HepG2 (cell line): ENCODE results near the gene FSCN2. TPM values are rescaled to one million over a fixed set of nuclear protein-coding genes. Genes with fewer than 3 reads are reported as not detected.

ENCODE experiments used
- ATAC-seq: fragments of 200-7000 bp; cut with Tn5 transposase; 3 replicates; pipeline ENCODE4 v1.9.1; 2020; ENCODE audit warnings: mild to moderate bottlenecking, moderate library complexity
- BruUV-seq: library from RNA; stranded (reverse); fragments of 400-500 nt; replicated peaks from 2 replicates; lab custom pipeline; 2021; lab: Mats Ljungman, UMichigan
- CTCF ChIA-PET: fragments of 300-600 bp; formaldehyde crosslinking; extraction: SDS; loops from one replicate; lab custom pipeline; 2021; ENCODE audit warnings: low total read pairs, inconsistent platforms, low intra/inter-chr PET ratio; lab: Yijun Ruan, JAX
- POLR2A ChIA-PET: fragments of 350-600 bp; sonication (Branson Sonifier 250); formaldehyde crosslinking; loops from one replicate; lab custom pipeline; 2020; ENCODE audit warnings: antibody characterized with exemption, inconsistent platforms; lab: Yijun Ruan, JAX
- DNase-seq: peaks from one replicate; pipeline ENCODE4 v3.0.0-alpha.2; 2015; ENCODE audit warnings: low spot score
- FAIRE-seq: peaks from 3 replicates; lab custom pipeline; 2011; peaks lifted over from hg19 to GRCh38; lab: Jason Lieb, UNC
- H2AFZ ChIP-seq: one replicate; pipeline ENCODE4 v1.6.1; 2011; ENCODE audit warnings: low read length, inconsistent platforms
- H3K27ac ChIP-seq: fragments of 300-600 bp; 3 replicates; pipeline ENCODE4 v1.8.0; 2011; ENCODE audit warnings: mixed run types, mild to moderate bottlenecking, mixed read lengths, low read length, inconsistent platforms; ENCODE audit not compliant: insufficient read depth; ENCODE audit errors: extremely low read length
- H3K27me3 ChIP-seq, 2 experiments: fragments of 200-600 bp in 1 of 2; 2 replicates in 1 of 2; 3 replicates in 1 of 2; pipeline versions ENCODE4 v1.6.0 to v1.8.0; 2011; ENCODE audit warnings: low read length in 2 of 2, mild to moderate bottlenecking in 2 of 2, moderate library complexity in 2 of 2, inconsistent platforms in 1 of 2; ENCODE audit not compliant: insufficient read depth in 2 of 2, control insufficient read depth in 1 of 2
- H3K36me3 ChIP-seq, 2 experiments: fragments of 200-600 bp in 1 of 2; replicated peaks in 1 of 2; 2 replicates in 1 of 2; 3 replicates in 1 of 2; pipeline versions ENCODE4 v1.5.1 to v1.8.0; 2011; ENCODE audit warnings: low read length in 2 of 2, inconsistent platforms in 1 of 2; ENCODE audit not compliant: insufficient read depth in 2 of 2, control insufficient read depth in 1 of 2
- H3K4me1 ChIP-seq: 2 replicates; pipeline ENCODE4 v1.5.1; 2012; ENCODE audit warnings: low read length, inconsistent platforms; ENCODE audit not compliant: insufficient read depth
- H3K4me2 ChIP-seq: 2 replicates; pipeline ENCODE4 v1.6.0; 2011; ENCODE audit warnings: low read depth, low read length, inconsistent platforms
- H3K4me3 ChIP-seq, 3 experiments: fragments of 200-600 bp in 1 of 3; sonication (generic), shearing (Covaris generic) in 1 of 3; replicated peaks in 1 of 3; 2 replicates each; pipeline ENCODE4 v1.5.1; 2011 to 2016; ENCODE audit warnings: low read length in 3 of 3, inconsistent platforms in 2 of 3, low read depth in 2 of 3, mild to moderate bottlenecking in 2 of 3, control low read depth in 1 of 3, mixed read lengths in 1 of 3; ENCODE audit not compliant: insufficient read depth in 1 of 3
- H3K79me2 ChIP-seq: one replicate; pipeline ENCODE4 v1.6.1; 2011; ENCODE audit warnings: low read length, inconsistent platforms; ENCODE audit not compliant: insufficient read depth
- H3K9ac ChIP-seq: 2 replicates; pipeline ENCODE4 v1.6.0; 2011; ENCODE audit warnings: mild to moderate bottlenecking, low read depth, low read length, inconsistent platforms; ENCODE audit not compliant: insufficient read depth
- H3K9me3 ChIP-seq: 2 replicates; pipeline ENCODE4 v1.5.1; 2012; ENCODE audit warnings: mild to moderate bottlenecking, low read length
- H4K20me1 ChIP-seq: 2 replicates; pipeline ENCODE4 v1.6.0; 2011; ENCODE audit warnings: inconsistent platforms, mild to moderate bottlenecking, low read length, moderate library complexity; ENCODE audit not compliant: insufficient read depth
- CHCHD3 ChIP-seq: sonication (generic); formaldehyde crosslinking; IDR thresholded peaks from 2 replicates; pipeline ENCODE4 v1.8.0; 2022; ENCODE audit warnings: mild to moderate bottlenecking, missing genetic modification reagents, moderate library complexity
- FOXC1 ChIP-seq: sonication (generic); formaldehyde crosslinking; IDR thresholded peaks from 2 replicates; pipeline ENCODE4 v1.8.0; 2022; ENCODE audit warnings: mild to moderate bottlenecking, missing genetic modification reagents, borderline replicate concordance
- HNRNPL ChIP-seq: fragments of 200-400 bp; formaldehyde crosslinking; IDR thresholded peaks from 2 replicates; pipeline ENCODE4 v1.6.1; 2017; ENCODE audit warnings: mild to moderate bottlenecking, low read depth, low read length
- KLF16 ChIP-seq, 2 experiments: sonication (generic) in 1 of 2; formaldehyde crosslinking in 1 of 2; IDR thresholded peaks; 2 replicates each; pipeline versions ENCODE4 v1.6.1 to v1.8.0; 2016 to 2023; ENCODE audit warnings: missing genetic modification reagents in 2 of 2, missing compliant biosample characterization in 1 of 2
- MXI1 ChIP-seq: IDR thresholded peaks from 3 replicates; pipeline ENCODE4 v1.6.1; 2012; ENCODE audit warnings: low read depth, low read length, inconsistent platforms, borderline replicate concordance
- MYC ChIP-seq: sonication (generic); formaldehyde crosslinking; IDR thresholded peaks from 2 replicates; pipeline ENCODE4 v1.9.0; 2021; ENCODE audit warnings: missing genetic modification reagents, borderline replicate concordance
- SAP130 ChIP-seq: IDR thresholded peaks from 2 replicates; pipeline ENCODE4 v1.6.1; 2016; ENCODE audit warnings: low read depth
- TGIF2 ChIP-seq: IDR thresholded peaks from 2 replicates; pipeline ENCODE4 v1.6.1; 2016; ENCODE audit warnings: control low read depth, missing compliant biosample characterization
- ZBTB38 ChIP-seq: sonication (generic); formaldehyde crosslinking; IDR thresholded peaks from 2 replicates; pipeline ENCODE4 v1.5.1; 2020; ENCODE audit warnings: mild to moderate bottlenecking, missing genetic modification reagents
- ZFX ChIP-seq: sonication (generic); formaldehyde crosslinking; IDR thresholded peaks from 2 replicates; pipeline ENCODE4 v1.4.0; 2020; ENCODE audit warnings: mild to moderate bottlenecking, low read depth, missing genetic modification reagents, moderate library complexity
- ZNF20 ChIP-seq: sonication (generic); formaldehyde crosslinking; IDR thresholded peaks from 2 replicates; pipeline ENCODE4 v1.4.0; 2020; ENCODE audit warnings: mild to moderate bottlenecking, moderate library complexity, missing genetic modification reagents
- ZNF296 ChIP-seq: sonication (generic); formaldehyde crosslinking; conservative IDR thresholded peaks from 2 replicates; pipeline ENCODE4 v1.5.0; 2020; ENCODE audit warnings: mild to moderate bottlenecking, missing genetic modification reagents
- ZNF350 ChIP-seq: sonication (generic); formaldehyde crosslinking; IDR thresholded peaks from 2 replicates; pipeline ENCODE4 v1.4.0; 2020; ENCODE audit warnings: mild to moderate bottlenecking, low read depth, missing genetic modification reagents, borderline replicate concordance
- ZNF615 ChIP-seq: sonication (generic); formaldehyde crosslinking; IDR thresholded peaks from 2 replicates; pipeline ENCODE4 v1.5.0; 2020; ENCODE audit warnings: mild to moderate bottlenecking, missing genetic modification reagents, borderline replicate concordance
- ZNF687 ChIP-seq: sonication (generic); formaldehyde crosslinking; IDR thresholded peaks from 2 replicates; pipeline ENCODE4 v1.5.1; 2020; ENCODE audit warnings: mild to moderate bottlenecking, missing genetic modification reagents, moderate library complexity
- WGBS: methylation state at CpG from one replicate; pipeline ENCODE4 v1.1.6; 2017; ENCODE audit warnings: low lambda C conversion rate; 5-methylcytosine and 5-hydroxymethylcytosine counted together
- in situ Hi-C: cut with HindIII; loops from 2 replicates; pipeline ENCODE4 v1.10.0; 2017; ENCODE audit warnings: low pct_unique_long_range_greater_than_20kb; ENCODE audit not compliant: extremely low pct_ligation_motif_present
- intact Hi-C: fragments of 100-400 bp; cut with micrococcal nuclease; formaldehyde crosslinking; loops from one replicate; pipeline ENCODE4 v1.10.0; 2022; ENCODE audit not compliant: unreplicated experiment
- polyA plus RNA-seq, 8 experiments: library from polyadenylated mRNA; depleted of rRNA in 3 of 8; stranded (reverse) in 7 of 8; unstranded in 1 of 8; fragments of >200 nt; fragmentation: Illumina TruSeq in 4 of 8; extraction: Trizol in 4 of 8; gene quantifications; 2 replicates each; pipeline versions ENCODE4 v1.2.1 to v1.2.3, GENCODE V29; 2011 to 2016; ENCODE audit warnings: low read depth in 4 of 8, missing spikeins in 1 of 8, mixed read lengths in 1 of 8; ENCODE audit not compliant: insufficient read depth in 1 of 8
- total RNA-seq, 5 experiments: library from RNA; depleted of rRNA; stranded (reverse); fragments of >200 nt; fragmentation: Illumina TruSeq; extraction: Trizol; gene quantifications; 2 replicates each; pipeline ENCODE4 v1.2.3, GENCODE V29; 2016; ENCODE audit warnings: low read depth in 1 of 5
- TF ChIP-seq, protein P1 (sequence below): sonication (generic); formaldehyde crosslinking; IDR thresholded peaks from 2 replicates; pipeline ENCODE4 v1.5.0; 2020; ENCODE audit warnings: mild to moderate bottlenecking, missing genetic modification reagents, moderate library complexity
- TF ChIP-seq, protein P2 (sequence below): IDR thresholded peaks from 2 replicates; pipeline ENCODE4 v1.6.1; 2012; ENCODE audit warnings: inconsistent platforms

The FSCN2 gene
- total and polyA plus RNA-seq, 2 of the 13 experiments (the other 11 are each of a cell fraction or from before 2014, with no cell fraction given), result 0.09 TPM; not detected in 1

DNA sequence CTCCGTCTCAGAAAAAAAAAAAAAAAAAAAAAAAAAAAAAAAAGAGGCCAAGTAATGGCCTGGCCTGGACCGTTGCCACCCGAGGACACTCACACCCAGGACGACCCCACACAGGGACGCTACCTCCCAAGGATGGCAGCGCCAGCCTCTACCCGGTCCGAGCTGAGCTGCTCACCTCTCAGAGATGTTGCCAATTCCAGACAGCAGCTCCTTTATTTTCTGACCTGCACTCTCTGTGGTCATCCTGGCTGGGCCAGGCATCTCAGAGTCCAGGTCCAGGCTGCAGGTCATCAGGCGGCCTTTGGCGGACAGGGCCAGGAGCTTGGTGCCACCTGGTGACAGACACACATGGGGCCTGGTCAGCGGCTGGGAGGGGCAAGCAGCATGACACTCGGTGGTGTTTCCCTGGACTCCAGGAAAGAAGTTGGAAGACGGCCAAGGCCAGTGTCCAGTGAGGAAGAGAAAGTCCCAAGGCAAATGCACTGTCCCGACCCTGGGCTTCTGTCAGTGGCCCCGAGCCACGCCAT is 20.9 kb downstream of the FSCN2 start:
- WGBS, result 88% methylated on average over 16 of the region's 16 CpGs
- Histone ChIP-seq H3K4me1 (peaks cover 29% of the 10 kb centered on the region), H2AFZ (no peak overlapping the region), H3K79me2 (peaks cover 10% of the 10 kb centered on the region), H3K27me3 (no peaks in the 10 kb centered on the region; a peak in 1 of 5 replicates), H3K9ac (no peak overlapping the region), H3K36me3 (peaks cover 29 to 52% of the 10 kb centered on the region in 2 experiments), H3K4me2 (no peak overlapping the region), H3K27ac (no peak overlapping the region), H3K4me3 (no peak overlapping the region), H4K20me1 (peaks cover 4% of the 10 kb centered on the region; the same call in 1 of the 2 replicates), H3K9me3 (no peaks in the 10 kb centered on the region)
- FAIRE-seq, result no peak
- intact Hi-C loops (no loop called here), in situ Hi-C loops (no loop called here)
- no TSS peak for BruUV-seq
- CTCF ChIA-PET, result no interaction called here
- POLR2A ChIA-PET, result no interaction called here
- no peak for ATAC-seq
- DNase-seq, result peak; percentile 36
- TF ChIP-seq TGIF2 (peak; percentile 44; the same call in 1 of the 2 replicates), ZNF615 (no peak), MXI1 (peak; percentile 64; the same call in 1 of the 3 replicates), ZNF20 (no peak), ZFX (0 out of 2 replicates have a peak, but pooled peaks have one; percentile 30), FOXC1 (no peak), CHCHD3 (CRISPR knock-in tag) (no peak), SAP130 (peak; percentile 49; the same call in 1 of the 2 replicates), ZBTB38 (peak; percentile 84; the same call in 1 of the 2 replicates), KLF16 (CRISPR knock-in tag; IDR thresholded peaks at IDR 0.05) (no peak), HNRNPL (peak; percentile 88), ZNF687 (peak; percentile 62), ZNF350 (CRISPR knock-in tag) (0 out of 2 replicates have a peak, but pooled peaks have one; percentile 22), MYC (CRISPR knock-in tag) (0 out of 2 replicates have a peak, but pooled peaks have one; percentile 17), ZNF296 (0 out of 2 replicates have a peak, but pooled peaks have one; percentile 79)
- TF ChIP-seq, protein P1, sequence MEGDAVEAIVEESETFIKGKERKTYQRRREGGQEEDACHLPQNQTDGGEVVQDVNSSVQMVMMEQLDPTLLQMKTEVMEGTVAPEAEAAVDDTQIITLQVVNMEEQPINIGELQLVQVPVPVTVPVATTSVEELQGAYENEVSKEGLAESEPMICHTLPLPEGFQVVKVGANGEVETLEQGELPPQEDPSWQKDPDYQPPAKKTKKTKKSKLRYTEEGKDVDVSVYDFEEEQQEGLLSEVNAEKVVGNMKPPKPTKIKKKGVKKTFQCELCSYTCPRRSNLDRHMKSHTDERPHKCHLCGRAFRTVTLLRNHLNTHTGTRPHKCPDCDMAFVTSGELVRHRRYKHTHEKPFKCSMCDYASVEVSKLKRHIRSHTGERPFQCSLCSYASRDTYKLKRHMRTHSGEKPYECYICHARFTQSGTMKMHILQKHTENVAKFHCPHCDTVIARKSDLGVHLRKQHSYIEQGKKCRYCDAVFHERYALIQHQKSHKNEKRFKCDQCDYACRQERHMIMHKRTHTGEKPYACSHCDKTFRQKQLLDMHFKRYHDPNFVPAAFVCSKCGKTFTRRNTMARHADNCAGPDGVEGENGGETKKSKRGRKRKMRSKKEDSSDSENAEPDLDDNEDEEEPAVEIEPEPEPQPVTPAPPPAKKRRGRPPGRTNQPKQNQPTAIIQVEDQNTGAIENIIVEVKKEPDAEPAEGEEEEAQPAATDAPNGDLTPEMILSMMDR (CRISPR knock-in tag), result peak; percentile 65
- TF ChIP-seq, protein P2, sequence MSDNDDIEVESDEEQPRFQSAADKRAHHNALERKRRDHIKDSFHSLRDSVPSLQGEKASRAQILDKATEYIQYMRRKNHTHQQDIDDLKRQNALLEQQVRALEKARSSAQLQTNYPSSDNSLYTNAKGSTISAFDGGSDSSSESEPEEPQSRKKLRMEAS, result 0 out of 2 replicates have a peak, but pooled peaks have one; percentile 22
